ENCODE measurements around the gene TTLL4.

TTLL4 gene

GRCh38 chr2:218710687-218711549 is at the start of gene TTLL4:
TSS of gene TTLL4 (plus strand) at chr2:218710835. CDS start at chr2:218737677, 26,842 bp downstream.
- DNase-seq: peak; percentile 99

GRCh38 chr2:218662377-218662776 is 48.3 kb upstream of the TTLL4 start:
- DNase-seq: no peak

- DNase-seq: no peak
Measured at GRCh38 chr2:218662827-218663226, 47.8 kb upstream of the TTLL4 start.

- DNase-seq: no peak
Measured at GRCh38 chr2:218663901-218664300, 46.7 kb upstream of the TTLL4 start.

- DNase-seq: no peak
Measured at GRCh38 chr2:218664653-218665052, 46.0 kb upstream of the TTLL4 start.

- DNase-seq: peak; percentile 33
Measured at GRCh38 chr2:218671097-218671653, 39.5 kb upstream of the TTLL4 start.

- peak; percentile 96 for DNase-seq
Measured at GRCh38 chr2:218671654-218672566, 38.7 kb upstream of the TTLL4 start, which contains the start of the genes RNF25 and STK36. TSS of gene RNF25 (minus strand) at chr2:218672002. CDS start at chr2:218671970, 32 bp downstream. TSS of gene STK36 (plus strand) at chr2:218672086. CDS start at chr2:218672830, 744 bp downstream.

GRCh38 chr2:218679119-218679518 is 31.5 kb upstream of the TTLL4 start:
- no peak for DNase-seq

GRCh38 chr2:218680061-218680460 is 30.6 kb upstream of the TTLL4 start:
- DNase-seq: no peak

- DNase-seq: peak; percentile 93
Measured at GRCh38 chr2:218687400-218688060, 23.1 kb upstream of the TTLL4 start.

- DNase-seq: no peak
Measured at GRCh38 chr2:218691234-218691633, 19.4 kb upstream of the TTLL4 start.

- no peak for DNase-seq
Measured at GRCh38 chr2:218694405-218695145, 16.1 kb upstream of the TTLL4 start.

- no peak for DNase-seq
Measured at GRCh38 chr2:218698885-218699284, 11.8 kb upstream of the TTLL4 start.

GRCh38 chr2:218701806-218702205 is 8.8 kb upstream of the TTLL4 start:
- no peak for DNase-seq

GRCh38 chr2:218703341-218703740 is 7.3 kb upstream of the TTLL4 start:
- DNase-seq: no peak

GRCh38 chr2:218708086-218708485 is 2.5 kb upstream of the TTLL4 start:
- DNase-seq: no peak

- DNase-seq: no peak
Measured at GRCh38 chr2:218709908-218710307, 727 bp upstream of the TTLL4 start.

- no peak for DNase-seq
Measured at GRCh38 chr2:218710334-218710686, 325 bp upstream of the TTLL4 start.

- peak; percentile 31 for DNase-seq
Measured at GRCh38 chr2:218711550-218711929, 905 bp downstream of the TTLL4 start.

- no peak for DNase-seq
Measured at GRCh38 chr2:218713922-218714321, 3.3 kb downstream of the TTLL4 start.

GRCh38 chr2:218716070-218716469 is 5.4 kb downstream of the TTLL4 start:
- no peak for DNase-seq

- no peak for DNase-seq
Measured at GRCh38 chr2:218717262-218717661, 6.6 kb downstream of the TTLL4 start.

Data from hematopoietic multipotent progenitor cell treated with erythropoietin and hydrocortisone succinate and interleukin-3 and kit ligand, for 4 days (in vitro differentiated cells).